Nephron (organoid): ENCODE measurements around the gene DDC.

Experiments used
- H3K27ac Mint-ChIP-seq, 3 experiments: 2 replicates each; pipeline ENCODE4 v1.8.0; 2020; ENCODE audit warnings: mixed read lengths in 3 of 3, mild to moderate bottlenecking in 2 of 3, moderate library complexity in 1 of 3
- H3K27me3 Mint-ChIP-seq: 2 replicates; pipeline ENCODE4 v1.8.0; 2021; ENCODE audit warnings: low read depth, mild to moderate bottlenecking, moderate library complexity, mixed read lengths
- H3K36me3 Mint-ChIP-seq: 2 replicates; pipeline ENCODE4 v1.8.0; 2020; ENCODE audit warnings: low read depth, mixed read lengths
- H3K4me1 Mint-ChIP-seq: 2 replicates; pipeline ENCODE4 v1.8.0; 2020; ENCODE audit warnings: mixed read lengths
- H3K4me3 Mint-ChIP-seq, 3 experiments: 2 replicates each; pipeline ENCODE4 v1.8.0; 2020; ENCODE audit warnings: mild to moderate bottlenecking in 3 of 3, mixed read lengths in 3 of 3, moderate library complexity in 2 of 3
- H3K9me3 Mint-ChIP-seq: 2 replicates; pipeline ENCODE4 v1.8.0; 2020; ENCODE audit warnings: mixed read lengths
- TF ChIP-seq, protein P1 (sequence below), 3 experiments: fragments of 200-600 bp; sonication (generic); IDR thresholded peaks; one replicate each; pipeline ENCODE4 v1.5.0; 2021; ENCODE audit warnings: antibody characterized with exemption in 3 of 3; ENCODE audit not compliant: unreplicated experiment in 3 of 3

Gene DDC

DNA sequence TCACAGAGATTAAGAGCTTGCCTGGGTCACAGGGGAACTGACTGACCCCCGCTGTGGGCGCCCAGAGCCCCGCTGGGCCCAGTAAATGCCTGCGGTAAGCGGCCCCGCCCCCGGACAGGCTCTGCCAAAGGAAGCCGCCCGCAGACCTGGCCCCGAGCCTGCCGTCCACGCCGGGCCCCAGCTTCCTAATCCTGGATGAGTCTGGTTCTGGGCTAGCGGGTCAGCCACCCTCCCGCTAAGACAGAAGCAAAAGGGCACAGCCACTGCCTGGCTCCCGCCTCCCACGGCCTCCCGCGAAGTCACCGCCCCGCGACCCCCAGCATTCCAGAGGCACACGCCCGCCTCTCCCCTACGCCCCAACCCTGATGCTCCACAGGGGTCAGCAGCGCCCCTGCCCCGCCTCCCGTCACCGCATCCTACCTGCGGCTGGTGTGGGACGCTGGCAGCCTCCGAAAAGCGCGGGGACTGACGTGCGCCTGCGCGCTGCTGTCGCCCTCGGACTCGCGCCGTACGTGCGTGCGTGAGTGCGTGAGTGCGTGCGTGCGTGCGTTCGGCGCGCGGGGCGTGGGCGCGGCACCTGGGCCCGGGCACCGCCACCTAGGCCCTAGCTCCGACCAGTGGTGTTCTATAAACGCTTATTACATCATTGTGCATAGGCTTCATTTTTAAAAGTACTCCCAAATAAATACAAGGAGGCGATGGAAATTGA lies 115.2 kb downstream of the DDC start, which contains the start of gene FIGNL1:
TSS of gene FIGNL1 (minus strand) at position 470 of the 709 bp plus-strand sequence. CDS start 3,063 bp downstream, outside the sequence.
- H3K4me1 Mint-ChIP-seq, result peaks cover 20% of the 10 kb centered on the region
- H3K27ac Mint-ChIP-seq, result peak within 1 kb of the TSS; percentile 23 to 52 (median 49)
- peaks cover 15% of the 10 kb centered on the region for H3K36me3 Mint-ChIP-seq
- peaks cover 13% of the 10 kb centered on the region for H3K27me3 Mint-ChIP-seq
- H3K4me3 Mint-ChIP-seq, result peak within 1 kb of the TSS; percentile 88 to 91 (median 88)
- TF ChIP-seq, protein P1, sequence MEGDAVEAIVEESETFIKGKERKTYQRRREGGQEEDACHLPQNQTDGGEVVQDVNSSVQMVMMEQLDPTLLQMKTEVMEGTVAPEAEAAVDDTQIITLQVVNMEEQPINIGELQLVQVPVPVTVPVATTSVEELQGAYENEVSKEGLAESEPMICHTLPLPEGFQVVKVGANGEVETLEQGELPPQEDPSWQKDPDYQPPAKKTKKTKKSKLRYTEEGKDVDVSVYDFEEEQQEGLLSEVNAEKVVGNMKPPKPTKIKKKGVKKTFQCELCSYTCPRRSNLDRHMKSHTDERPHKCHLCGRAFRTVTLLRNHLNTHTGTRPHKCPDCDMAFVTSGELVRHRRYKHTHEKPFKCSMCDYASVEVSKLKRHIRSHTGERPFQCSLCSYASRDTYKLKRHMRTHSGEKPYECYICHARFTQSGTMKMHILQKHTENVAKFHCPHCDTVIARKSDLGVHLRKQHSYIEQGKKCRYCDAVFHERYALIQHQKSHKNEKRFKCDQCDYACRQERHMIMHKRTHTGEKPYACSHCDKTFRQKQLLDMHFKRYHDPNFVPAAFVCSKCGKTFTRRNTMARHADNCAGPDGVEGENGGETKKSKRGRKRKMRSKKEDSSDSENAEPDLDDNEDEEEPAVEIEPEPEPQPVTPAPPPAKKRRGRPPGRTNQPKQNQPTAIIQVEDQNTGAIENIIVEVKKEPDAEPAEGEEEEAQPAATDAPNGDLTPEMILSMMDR (IDR thresholded peaks at IDR 0.05; ENCODE audit: unreplicated experiment in 3 of 3), result no peak
- H3K9me3 Mint-ChIP-seq, result no peaks in the 10 kb centered on the region

DNA sequence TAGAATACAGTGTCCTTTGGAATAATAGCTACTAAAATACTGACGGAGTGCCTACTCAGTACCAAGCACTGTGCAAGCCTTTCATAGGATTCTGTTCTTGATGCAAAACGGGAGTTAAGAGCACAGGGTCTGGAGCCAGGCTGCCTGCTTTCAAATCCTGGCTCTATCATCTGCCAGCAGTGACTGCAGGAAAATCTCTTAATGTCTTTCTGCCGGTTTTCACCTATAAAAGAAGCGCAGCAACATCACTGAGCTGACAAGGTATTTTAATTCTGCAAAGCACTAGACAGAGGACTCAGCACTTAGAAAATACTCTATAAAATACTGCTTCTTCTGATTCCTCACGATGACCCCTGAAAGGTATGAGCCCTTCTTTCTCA lies 115.7 kb downstream of the DDC start:
- peaks cover 11% of the 10 kb centered on the region for H3K27me3 Mint-ChIP-seq
- H3K36me3 Mint-ChIP-seq, result peaks cover 17% of the 10 kb centered on the region
- H3K4me1 Mint-ChIP-seq, result peaks cover 20% of the 10 kb centered on the region
- no peak overlapping the region for H3K27ac Mint-ChIP-seq
- peak overlapping the region; percentile 88 to 91 (median 88) for H3K4me3 Mint-ChIP-seq
- H3K9me3 Mint-ChIP-seq, result no peaks in the 10 kb centered on the region
- TF ChIP-seq, protein P1 (IDR thresholded peaks at IDR 0.05; ENCODE audit: unreplicated experiment in 3 of 3), result no peak

DNA sequence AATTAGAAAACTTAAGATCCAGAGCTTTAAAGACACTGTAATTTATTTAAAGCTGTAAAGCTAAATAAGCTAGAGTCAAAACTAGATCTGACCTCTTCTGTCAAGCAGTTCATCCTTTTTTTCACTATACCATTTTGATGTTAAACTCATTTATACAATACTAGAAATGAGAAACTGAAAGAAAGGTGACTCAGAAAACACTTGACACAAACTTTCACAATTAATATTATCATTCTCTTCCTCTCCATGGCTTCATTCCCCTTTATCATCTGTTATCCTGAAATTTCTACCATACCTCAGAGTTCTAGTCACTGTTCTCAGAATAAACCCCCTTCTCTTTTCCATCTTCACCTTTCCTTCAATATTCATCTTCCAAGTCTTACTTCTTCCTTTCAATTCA lies 116.4 kb downstream of the DDC start:
- Mint-ChIP-seq H3K9me3 (no peaks in the 10 kb centered on the region), H3K27ac (no peak overlapping the region), H3K4me3 (peak overlapping the region; percentile 28 to 91 (median 88)), H3K36me3 (peaks cover 24% of the 10 kb centered on the region), H3K27me3 (peaks cover 11% of the 10 kb centered on the region), H3K4me1 (peaks cover 20% of the 10 kb centered on the region)
- TF ChIP-seq, protein P1 (IDR thresholded peaks at IDR 0.05; ENCODE audit: unreplicated experiment in 3 of 3), result no peak

DNA sequence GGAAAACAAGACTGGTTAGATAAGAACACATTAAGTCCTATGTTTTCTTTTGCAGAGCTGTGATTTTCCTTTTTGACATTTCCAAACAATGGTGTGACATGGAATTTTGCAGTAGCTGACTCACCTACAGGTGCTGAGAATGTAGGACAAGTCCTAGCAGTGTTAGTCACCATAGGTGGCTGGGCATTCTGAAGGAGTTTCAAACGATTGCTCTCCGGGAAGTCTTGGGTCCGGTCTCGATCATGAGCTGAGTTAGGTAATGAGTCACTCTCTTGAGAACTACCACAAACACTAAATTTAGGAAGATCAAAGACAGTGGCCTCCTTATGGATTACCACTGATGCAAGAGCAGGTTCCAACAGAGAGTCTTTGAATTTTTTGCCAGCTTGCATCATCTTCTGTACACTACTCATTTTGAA lies 118.7 kb downstream of the DDC start:
- Mint-ChIP-seq H3K4me3 (peak overlapping the region in 1 of 3 experiments; percentile 33), H3K4me1 (peaks cover 20% of the 10 kb centered on the region), H3K27ac (no peak overlapping the region), H3K9me3 (no peaks in the 10 kb centered on the region), H3K27me3 (peaks cover 4% of the 10 kb centered on the region), H3K36me3 (peaks cover 25% of the 10 kb centered on the region)
- TF ChIP-seq, protein P1 (IDR thresholded peaks at IDR 0.05; ENCODE audit: unreplicated experiment in 3 of 3), result no peak

DNA sequence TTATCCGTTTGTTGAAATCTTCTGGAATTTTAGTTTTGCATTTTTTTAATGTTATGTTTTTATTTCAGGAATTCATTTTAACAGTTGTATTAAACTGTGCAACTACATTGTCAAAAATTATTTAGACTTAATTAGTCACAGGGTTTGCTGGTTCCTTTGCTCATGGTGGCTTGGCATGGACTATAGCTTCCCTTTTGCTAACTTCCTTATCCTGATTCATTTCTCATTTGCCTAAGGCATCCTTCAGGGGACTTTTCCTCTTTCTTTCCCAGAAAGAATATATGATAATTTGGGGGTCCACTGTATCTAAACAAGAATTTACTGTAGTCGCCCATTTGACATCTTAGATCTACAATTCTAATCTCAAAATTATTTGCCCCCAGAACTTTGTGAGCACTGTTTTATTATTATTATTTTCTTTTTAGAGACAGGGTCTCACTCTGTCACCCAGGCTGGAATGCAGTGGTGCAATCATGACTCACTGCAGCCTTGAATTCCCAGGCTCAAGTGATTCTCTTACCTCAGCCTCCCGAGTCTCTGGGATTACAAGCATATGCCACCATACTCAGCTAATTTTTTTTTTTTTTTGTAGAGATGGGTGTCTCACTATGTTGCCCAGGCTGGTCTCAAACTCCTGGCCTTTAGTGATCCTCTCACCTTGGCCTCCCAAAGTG lies 128.9 kb downstream of the DDC start:
- TF ChIP-seq, protein P1 (IDR thresholded peaks at IDR 0.05; ENCODE audit: unreplicated experiment in 3 of 3), result no peak
- H3K36me3 Mint-ChIP-seq, result peaks cover 16% of the 10 kb centered on the region
- H3K27ac Mint-ChIP-seq, result no peak overlapping the region
- no peaks in the 10 kb centered on the region for H3K27me3 Mint-ChIP-seq
- H3K4me1 Mint-ChIP-seq, result no peaks in the 10 kb centered on the region
- H3K9me3 Mint-ChIP-seq, result no peaks in the 10 kb centered on the region
- no peak overlapping the region for H3K4me3 Mint-ChIP-seq
